ENCODE data around the gene PRRT3.
"Not testable (repeated sequence)": the region's sequence is repeated elsewhere in the genome, so short reads cannot be mapped to it uniquely, and the experiment has no call there.

Gene PRRT3

GRCh38 chr3:9918261-9919038, 33.8 kb downstream of the PRRT3 start:
- no peak for DNase-seq (ENCODE audit: low read depth in 2 of 2)

DNA sequence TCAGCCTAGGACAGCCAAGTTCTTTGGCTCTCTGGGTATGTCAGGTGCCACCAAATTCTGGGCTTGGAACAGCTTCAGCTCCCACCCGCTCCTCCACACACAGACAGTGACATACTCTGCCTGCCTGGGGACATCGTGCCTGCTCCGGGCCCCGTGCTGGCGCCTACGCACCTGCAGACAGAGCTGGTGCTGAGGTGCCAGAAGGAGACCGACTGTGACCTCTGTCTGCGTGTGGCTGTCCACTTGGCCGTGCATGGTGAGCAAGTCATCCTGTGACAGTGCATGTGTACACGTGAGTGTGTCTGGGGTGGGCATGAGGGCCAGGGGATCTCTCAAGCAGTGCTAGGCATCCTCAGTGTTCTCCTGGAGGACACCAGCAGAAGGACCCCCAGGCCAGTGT, 34.4 kb downstream of the PRRT3 start:
- no peak for DNase-seq (ENCODE audit: low read depth in 2 of 2)

GRCh38 chr3:9916734-9917680, 35.2 kb downstream of the PRRT3 start, which contains the start of gene IL17RC:
IL17RC (plus strand) TSS chr3:9917098; CDS start chr3:9917316, 218 bp downstream.
- DNase-seq (ENCODE audit: low read depth in 2 of 2): no peak

DNA sequence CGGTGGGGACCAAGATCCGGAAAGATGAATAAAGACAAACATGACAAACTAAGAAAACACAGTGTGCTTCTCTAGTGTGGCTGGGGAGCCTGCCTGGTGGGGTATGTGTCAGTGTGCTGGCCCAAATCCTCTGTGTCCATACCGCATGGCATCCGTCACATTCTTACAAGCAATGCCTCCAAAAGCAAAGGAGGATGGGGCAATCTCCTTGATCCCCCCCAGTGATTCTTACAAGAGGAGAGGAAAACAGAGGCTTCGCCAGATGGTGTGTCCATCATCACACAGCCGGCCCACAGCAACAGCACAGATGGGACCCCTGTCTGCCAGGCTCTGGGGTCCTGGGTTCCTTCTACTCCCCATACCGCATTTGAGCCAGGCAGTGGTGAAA, 35.9 kb downstream of the PRRT3 start:
- no peak for DNase-seq (ENCODE audit: low read depth in 2 of 2)

DNA sequence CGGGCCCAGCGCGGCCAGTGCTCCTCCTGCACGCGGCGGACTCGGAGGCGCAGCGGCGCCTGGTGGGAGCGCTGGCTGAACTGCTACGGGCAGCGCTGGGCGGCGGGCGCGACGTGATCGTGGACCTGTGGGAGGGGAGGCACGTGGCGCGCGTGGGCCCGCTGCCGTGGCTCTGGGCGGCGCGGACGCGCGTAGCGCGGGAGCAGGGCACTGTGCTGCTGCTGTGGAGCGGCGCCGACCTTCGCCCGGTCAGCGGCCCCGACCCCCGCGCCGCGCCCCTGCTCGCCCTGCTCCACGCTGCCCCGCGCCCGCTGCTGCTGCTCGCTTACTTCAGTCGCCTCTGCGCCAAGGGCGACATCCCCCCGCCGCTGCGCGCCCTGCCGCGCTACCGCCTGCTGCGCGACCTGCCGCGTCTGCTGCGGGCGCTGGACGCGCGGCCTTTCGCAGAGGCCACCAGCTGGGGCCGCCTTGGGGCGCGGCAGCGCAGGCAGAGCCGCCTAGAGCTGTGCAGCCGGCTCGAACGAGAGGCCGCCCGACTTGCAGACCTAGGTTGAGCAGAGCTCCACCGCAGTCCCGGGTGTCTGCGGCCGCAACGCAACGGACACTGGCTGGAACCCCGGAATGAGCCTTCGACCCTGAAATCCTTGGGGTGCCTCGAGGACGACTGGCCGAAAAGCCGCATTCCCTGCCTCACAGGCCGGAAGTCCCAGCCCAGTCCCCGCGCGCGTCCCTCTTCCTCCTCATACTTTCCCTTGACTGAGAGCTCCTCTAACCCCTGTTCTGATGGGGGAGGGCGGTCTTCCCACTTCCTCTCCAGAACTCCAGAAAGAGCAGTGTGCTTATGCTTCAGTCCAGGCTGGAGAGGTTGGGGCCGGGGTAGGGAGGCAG, 36.7 kb downstream of the PRRT3 start:
- peak in 1 of 2 experiments; percentile 33 for DNase-seq (ENCODE audit: low read depth in 2 of 2)

DNA sequence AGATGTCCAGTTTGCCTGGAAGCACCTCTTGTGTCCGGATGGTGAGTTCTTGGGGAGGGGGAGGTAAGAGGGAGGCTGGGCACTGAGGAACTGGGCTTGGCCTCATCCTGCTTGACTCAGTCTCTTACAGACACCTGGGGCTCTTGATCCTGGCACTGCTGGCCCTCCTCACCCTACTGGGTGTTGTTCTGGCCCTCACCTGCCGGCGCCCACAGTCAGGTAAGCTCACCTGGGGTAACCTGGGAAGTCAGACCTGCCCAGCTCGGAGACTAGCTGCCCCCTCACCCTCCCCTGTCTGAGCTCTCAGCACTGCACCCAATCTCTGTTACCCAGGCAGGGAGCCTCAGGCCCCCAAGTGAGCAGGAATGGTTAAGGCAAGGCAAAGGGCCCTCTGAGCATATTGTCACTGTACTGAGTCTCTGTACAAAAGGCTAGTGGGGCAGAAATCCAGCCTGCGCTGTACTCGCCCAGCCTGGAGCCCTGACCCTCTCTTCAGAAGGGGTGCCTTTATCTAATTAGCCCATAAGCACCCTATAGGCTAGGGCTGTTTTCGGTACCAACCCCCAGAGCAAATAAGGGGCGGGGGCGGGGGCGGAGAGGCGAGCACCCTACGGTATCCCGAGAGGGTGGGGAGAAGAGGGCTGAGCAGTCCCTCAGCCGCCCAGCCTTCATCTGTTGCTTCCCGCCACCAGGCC, 37.5 kb downstream of the PRRT3 start:
- no peak for DNase-seq (ENCODE audit: low read depth in 2 of 2)

DNA sequence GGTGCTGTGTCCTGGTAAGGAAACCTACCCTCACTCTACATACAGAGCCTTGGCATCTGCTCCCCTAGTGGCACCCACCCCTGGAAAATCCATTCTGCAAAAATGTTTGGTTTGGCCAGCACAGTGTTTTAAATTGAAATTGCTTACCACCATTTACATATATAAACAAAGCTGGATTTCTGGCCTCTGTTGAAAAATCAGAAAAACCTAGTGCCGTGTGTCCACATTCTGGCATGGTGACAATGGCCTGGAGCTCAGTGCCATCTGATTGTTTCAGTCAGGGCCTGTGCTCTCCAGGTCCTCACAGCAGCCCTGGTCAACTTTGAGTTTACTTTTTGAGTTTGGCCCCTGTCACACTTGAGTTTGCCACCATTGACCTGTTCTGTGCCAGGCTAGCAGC, 38.2 kb downstream of the PRRT3 start:
- DNase-seq (ENCODE audit: low read depth in 2 of 2): no peak

DNA sequence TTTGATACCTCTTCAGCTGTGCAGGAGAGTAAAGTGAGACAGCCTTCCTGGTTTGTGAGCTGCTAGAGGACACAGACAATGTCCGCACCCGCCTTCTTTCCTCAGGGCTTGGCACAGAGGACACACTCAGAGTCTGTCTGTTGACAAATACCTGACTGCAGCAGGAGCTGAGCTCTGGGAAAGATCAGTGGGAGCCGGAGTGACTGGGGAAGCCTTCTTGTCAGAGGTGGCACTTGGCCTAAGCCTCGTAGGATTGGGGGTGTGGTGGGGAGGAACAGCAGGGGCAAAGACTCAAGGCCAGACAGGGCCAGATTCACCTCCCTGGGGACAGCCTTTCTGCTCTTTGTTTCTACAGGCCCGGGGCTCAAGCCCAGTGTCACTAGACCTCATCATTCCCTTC, 38.6 kb downstream of the PRRT3 start:
- DNase-seq (ENCODE audit: low read depth in 2 of 2): no peak

DNA sequence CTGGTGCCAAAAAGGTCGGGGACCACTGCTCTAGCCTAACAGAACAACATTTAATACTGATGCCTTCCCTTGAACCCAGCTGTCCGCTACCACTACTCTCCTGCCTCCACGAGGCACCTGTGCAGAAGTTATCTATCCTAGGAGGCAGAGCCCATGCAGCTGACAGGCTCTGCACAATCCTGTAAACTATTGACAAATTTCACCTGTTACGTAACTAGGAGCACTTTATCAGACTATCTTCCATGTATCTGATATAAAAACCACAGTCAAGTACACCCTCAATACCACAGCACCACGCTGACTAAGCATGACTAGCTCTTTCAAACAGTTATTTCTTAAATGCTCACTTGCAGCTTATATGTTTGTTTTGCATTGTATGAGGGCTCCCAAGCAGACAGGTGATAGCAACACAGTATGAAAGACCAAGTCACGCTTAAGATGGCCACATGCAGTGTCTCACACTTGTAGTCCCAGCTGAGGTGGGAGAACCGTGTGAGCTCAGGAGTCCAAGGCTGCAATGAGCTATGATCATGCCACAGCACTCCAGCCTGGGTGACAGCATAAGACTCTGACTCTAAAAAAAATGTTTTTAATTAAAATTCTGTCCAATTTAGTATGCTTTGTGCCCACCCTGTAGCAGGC, 39.8 kb downstream of the PRRT3 start:
- no peak for DNase-seq (ENCODE audit: low read depth in 2 of 2)

DNA sequence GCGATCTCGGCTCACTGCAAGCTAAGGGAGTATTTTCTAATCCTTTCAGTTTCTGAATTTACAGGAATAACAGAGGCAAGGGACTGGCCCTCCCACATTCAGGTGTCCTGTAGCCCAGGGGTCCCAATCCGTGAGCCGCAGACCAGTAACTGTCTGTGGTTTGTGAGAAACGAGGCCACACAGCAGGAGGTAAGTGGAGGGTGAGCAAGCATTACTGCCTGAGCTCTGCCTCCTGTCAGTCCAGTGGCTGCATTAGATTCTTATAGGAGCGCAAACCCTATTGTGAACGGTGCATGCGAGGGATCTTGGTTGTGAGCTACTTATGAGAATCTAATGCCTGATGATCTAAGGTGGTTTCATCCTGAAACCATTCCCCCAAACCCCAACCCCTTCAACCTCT, 40.3 kb downstream of the PRRT3 start:
- no peak for DNase-seq (ENCODE audit: low read depth in 2 of 2)

GRCh38 chr3:9909221-9910013, 42.8 kb downstream of the PRRT3 start:
- no peak for DNase-seq (ENCODE audit: low read depth in 2 of 2)

DNA sequence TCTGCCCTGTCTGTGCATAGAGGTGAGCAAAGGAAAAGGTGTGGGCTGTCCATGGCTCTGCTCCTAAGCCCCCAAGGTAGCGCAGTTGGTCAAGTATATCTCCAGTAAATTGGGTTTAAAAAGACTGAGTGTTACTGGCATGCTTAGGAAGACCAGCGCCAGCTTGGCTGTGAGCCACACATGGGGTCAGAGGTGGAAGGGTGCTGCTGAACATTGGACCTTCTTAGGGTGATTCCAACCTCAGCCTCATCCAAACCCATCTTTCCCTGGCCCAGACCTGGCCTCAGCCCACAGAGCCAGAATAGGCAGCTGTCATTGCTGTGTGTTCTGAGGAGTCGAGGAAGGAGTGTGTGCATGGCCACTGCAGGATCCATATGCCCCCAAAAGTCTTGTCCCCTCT, 43.9 kb downstream of the PRRT3 start:
- DNase-seq (ENCODE audit: low read depth in 2 of 2): no peak

- DNase-seq (ENCODE audit: low read depth in 2 of 2): no peak
Measured at GRCh38 chr3:9906480-9906879, 45.7 kb downstream of the PRRT3 start.

DNA sequence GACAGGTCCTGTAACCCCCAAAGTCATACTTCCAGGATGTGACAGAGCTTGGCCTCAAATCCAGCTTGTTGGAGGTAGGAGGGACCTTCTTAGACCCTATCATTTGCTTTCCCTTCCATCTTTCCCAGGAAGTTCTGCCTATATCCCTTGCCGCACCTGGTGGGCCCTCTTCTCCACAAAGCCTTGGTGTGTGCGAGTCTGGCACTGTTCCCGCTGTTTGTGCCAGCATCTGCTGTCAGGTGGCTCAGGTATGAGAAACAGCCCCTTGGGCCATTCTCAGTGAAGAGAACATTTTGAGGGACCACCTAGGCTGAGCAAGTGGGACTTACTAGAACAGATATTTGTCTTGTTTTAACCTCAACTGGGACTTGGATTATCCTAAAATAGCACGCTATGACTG, 48.3 kb downstream of the PRRT3 start:
- DNase-seq (ENCODE audit: low read depth in 2 of 2): no peak

DNA sequence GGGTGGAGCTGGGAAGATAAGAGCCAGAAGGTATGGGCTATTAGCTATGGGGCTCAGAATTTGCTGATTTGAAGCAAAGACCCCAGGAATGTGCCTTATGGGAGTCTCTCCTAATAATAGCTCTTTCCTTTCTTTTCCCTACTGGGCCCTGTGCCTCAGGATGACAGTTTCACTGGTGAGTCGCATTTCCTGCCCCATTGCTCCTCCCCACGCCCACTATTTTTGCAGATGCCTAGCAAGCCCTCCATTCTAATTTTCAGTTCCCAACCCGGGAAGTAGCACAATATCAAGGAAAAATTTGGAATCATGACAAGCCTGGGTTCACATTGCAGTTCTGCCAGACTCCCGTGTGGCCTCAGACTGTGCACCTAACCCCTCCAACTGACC, 49.0 kb downstream of the PRRT3 start:
- no peak for DNase-seq (ENCODE audit: low read depth in 2 of 2)

GRCh38 chr3:9902372-9903237, 49.6 kb downstream of the PRRT3 start, which contains the start of gene IL17RE:
IL17RE (plus strand) TSS chr3:9902848; CDS start chr3:9902933, 85 bp downstream.
- no peak for DNase-seq (ENCODE audit: low read depth in 2 of 2)

DNA sequence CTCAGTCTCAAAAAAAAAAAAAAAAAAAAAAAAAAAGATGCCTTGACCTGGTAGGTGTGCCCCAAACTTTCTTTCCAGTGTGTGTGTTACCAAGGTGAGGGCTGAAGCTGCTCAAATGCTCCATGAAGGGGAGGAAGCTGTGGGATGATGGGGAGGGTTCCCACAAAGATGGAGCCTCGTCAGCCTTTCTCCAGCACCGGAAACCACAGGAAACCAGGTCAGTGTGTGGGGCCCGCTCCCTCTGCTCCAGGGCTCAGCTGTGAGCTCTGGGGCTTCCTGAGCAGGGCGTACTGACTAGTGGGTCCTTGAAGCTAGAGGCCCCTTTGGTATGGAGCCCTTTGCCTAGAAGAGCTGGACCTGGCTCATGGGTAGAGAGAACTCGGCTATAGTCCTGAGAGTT, 50.2 kb downstream of the PRRT3 start:
- DNase-seq (ENCODE audit: low read depth in 2 of 2): peak in 1 of 2 experiments; percentile 35

- DNase-seq (ENCODE audit: low read depth in 2 of 2): not testable (repeated sequence)
Measured at GRCh38 chr3:9900965-9901415, 51.2 kb downstream of the PRRT3 start.

Data from stimulated activated CD4-positive, alpha-beta T cell treated with anti-CD3 and anti-CD28 coated beads, Interleukin-12 subunit alpha, Interleukin-12 subunit beta, amount 100 ng/mL, for 24 hours (primary cell).